Stimulated activated memory B cell treated with anti-CD40 and anti-IgM and Interleukin-4, amounts not matched to agents 10 μg/mL and 1 μg/mL and 100 μg/mL, for 72 hours (primary cell): ENCODE measurements around the gene ST6GALNAC4.
"Not testable (repeated sequence)": the region's sequence is repeated elsewhere in the genome, so short reads cannot be mapped to it uniquely, and the experiment has no call there.

Experiments
- ATAC-seq: fragments of 150-1000 bp; cut with Tn5 transposase; 2 replicates; pipeline ENCODE4 v1.10.0; 2021
- H3K27ac Mint-ChIP-seq: one replicate; pipeline ENCODE4 v1.8.0; 2022; ENCODE audit warnings: mild to moderate bottlenecking, mixed read lengths
- H3K27me3 Mint-ChIP-seq: one replicate; pipeline ENCODE4 v1.8.0; 2022; ENCODE audit warnings: mixed read lengths
- H3K36me3 Mint-ChIP-seq: one replicate; pipeline ENCODE4 v1.8.0; 2022; ENCODE audit warnings: mixed read lengths
- H3K4me1 Mint-ChIP-seq: one replicate; pipeline ENCODE4 v1.8.0; 2022; ENCODE audit warnings: mixed read lengths
- H3K4me3 Mint-ChIP-seq: one replicate; pipeline ENCODE4 v1.8.0; 2022; ENCODE audit warnings: mild to moderate bottlenecking, moderate library complexity, mixed read lengths
- H3K9me3 Mint-ChIP-seq: one replicate; pipeline ENCODE4 v1.8.0; 2022; ENCODE audit warnings: mixed read lengths

The ST6GALNAC4 gene

GRCh38 chr9:127884427-127884911 is 32.4 kb downstream of the ST6GALNAC4 start:
- peaks cover 49% of the 10 kb centered on the region for H3K36me3 Mint-ChIP-seq
- H3K4me1 Mint-ChIP-seq, result peaks cover 46% of the 10 kb centered on the region
- no peak for ATAC-seq
- H3K27me3 Mint-ChIP-seq, result no peaks in the 10 kb centered on the region
- H3K9me3 Mint-ChIP-seq, result no peaks in the 10 kb centered on the region
- no peak overlapping the region for H3K4me3 Mint-ChIP-seq
- peak overlapping the region; percentile 57 for H3K27ac Mint-ChIP-seq

- Mint-ChIP-seq H3K9me3 (no peaks in the 10 kb centered on the region), H3K36me3 (peaks cover 49% of the 10 kb centered on the region), H3K4me3 (no peak overlapping the region), H3K4me1 (peaks cover 50% of the 10 kb centered on the region), H3K27me3 (no peaks in the 10 kb centered on the region), H3K27ac (no peak overlapping the region)
- peak; percentile 14 for ATAC-seq
Observed at GRCh38 chr9:127883959-127884358, 32.9 kb downstream of the ST6GALNAC4 start.

DNA sequence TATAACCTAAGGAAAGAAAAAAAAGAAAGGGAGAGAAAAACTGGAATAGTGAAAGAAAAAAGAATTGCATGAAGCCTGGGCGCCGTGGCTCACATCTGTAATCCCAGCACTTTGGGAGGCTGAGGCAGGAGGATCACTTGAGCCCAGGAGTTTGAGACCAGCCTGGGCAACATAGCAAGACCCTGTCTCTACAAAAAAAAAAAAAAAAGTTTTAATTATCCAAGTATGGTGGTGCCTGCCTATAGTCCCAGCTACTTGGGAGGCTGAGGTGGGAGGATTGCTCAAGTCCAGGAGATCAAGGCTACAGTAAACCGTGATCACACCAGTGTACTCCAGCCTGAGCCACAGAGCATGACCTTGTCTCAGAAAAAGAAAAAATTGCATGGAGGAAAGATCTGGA is 35.1 kb downstream of the ST6GALNAC4 start:
- Mint-ChIP-seq H3K4me1 (peaks cover 56% of the 10 kb centered on the region), H3K27ac (peak overlapping the region; percentile 33), H3K36me3 (peaks cover 33% of the 10 kb centered on the region), H3K27me3 (peaks cover 13% of the 10 kb centered on the region)
- H3K4me3 Mint-ChIP-seq, H3K9me3 Mint-ChIP-seq, ATAC-seq: not testable (repeated sequence)

- H3K27ac Mint-ChIP-seq, result no peak overlapping the region
- peaks cover 14% of the 10 kb centered on the region for H3K27me3 Mint-ChIP-seq
- no peak for ATAC-seq
- no peak overlapping the region for H3K4me3 Mint-ChIP-seq
- H3K4me1 Mint-ChIP-seq, result peaks cover 42% of the 10 kb centered on the region
- peaks cover 19% of the 10 kb centered on the region for H3K36me3 Mint-ChIP-seq
- H3K9me3 Mint-ChIP-seq, result no peaks in the 10 kb centered on the region
Observed at GRCh38 chr9:127880143-127880542, 36.7 kb downstream of the ST6GALNAC4 start.

DNA sequence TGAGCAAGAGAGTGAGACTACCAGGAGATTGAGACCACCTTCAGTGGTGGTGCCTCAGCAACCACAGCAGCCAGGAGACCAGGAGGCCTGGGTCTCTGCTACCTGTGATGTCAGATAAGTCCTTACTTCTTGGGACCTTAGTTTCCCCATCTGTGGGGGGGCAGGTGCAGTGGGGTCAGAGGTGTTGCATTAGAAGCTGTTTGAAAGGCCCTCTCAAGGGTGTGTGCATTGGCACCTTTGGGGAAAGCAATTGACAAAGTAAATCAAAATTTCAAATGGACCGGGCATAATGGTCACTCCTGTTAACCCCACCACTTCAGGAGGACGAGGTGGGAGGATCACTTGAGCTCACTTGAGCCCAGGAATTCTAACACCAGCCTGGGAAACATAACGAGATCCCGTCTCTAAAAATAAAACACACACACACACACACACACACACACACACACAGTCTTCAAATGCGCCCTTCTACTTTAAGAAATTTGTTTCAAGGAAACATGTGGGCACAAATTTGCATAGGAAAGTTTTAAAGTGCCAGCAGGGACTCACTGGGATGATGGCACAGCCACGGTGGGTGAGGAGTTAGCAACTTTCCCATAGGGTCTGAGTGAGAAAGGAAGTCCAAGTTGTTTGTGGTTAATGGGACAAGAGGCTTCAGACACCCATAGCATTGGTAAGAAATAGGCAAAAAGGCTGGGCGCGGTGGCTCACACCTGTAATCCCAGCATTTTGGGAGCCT is 38.0 kb downstream of the ST6GALNAC4 start:
- Mint-ChIP-seq H3K9me3 (no peaks in the 10 kb centered on the region), H3K27ac (no peak overlapping the region), H3K27me3 (peaks cover 14% of the 10 kb centered on the region), H3K36me3 (peaks cover 6% of the 10 kb centered on the region), H3K4me1 (peaks cover 29% of the 10 kb centered on the region), H3K4me3 (no peak overlapping the region)
- no peak for ATAC-seq

DNA sequence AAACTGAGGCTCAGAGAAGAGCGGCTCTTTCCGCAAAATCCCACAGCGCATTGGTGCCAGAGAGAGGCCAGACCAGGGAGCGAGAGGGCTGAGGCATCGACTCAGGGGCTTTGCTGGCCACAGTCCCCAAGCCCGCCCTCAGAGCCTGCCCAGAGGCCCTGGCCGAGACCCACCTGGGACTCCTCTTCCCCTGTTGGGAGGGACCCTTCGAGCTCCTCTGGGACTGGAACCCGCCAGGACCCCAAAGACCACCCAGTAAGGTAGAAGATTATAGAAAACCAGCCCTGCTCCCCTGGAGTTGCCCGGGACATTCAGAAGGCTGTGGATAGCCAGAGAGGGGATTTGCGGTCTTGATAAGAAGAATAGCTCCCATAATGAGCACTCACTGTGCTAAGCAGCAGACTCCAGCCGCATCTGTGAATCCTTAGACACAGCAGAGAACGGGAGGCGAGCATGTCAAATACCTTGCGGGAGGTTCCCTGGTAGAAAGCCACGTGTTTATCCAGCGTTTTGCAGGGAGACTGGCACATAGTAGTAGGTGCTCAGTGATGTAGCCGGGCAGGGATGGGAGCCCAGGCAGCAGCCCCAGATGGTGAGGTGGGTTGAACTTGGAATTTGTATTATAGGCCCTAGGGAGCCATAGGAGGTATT is 38.7 kb downstream of the ST6GALNAC4 start:
- Mint-ChIP-seq H3K4me1 (peaks cover 29% of the 10 kb centered on the region), H3K4me3 (peak overlapping the region; percentile 59), H3K9me3 (no peaks in the 10 kb centered on the region), H3K27me3 (peaks cover 14% of the 10 kb centered on the region), H3K36me3 (peaks cover 5% of the 10 kb centered on the region), H3K27ac (peak overlapping the region; percentile 48)
- no peak for ATAC-seq

GRCh38 chr9:127877566-127877998 is 39.3 kb downstream of the ST6GALNAC4 start, which contains the start of gene AK1:
TSS of gene AK1 (minus strand) at chr9:127877675. CDS start at chr9:127874617, 3,058 bp downstream.
- ATAC-seq, result no peak
- H3K4me3 Mint-ChIP-seq, result peak within 1 kb of the TSS; percentile 59
- H3K4me1 Mint-ChIP-seq, result peaks cover 23% of the 10 kb centered on the region
- peak within 1 kb of the TSS; percentile 48 for H3K27ac Mint-ChIP-seq
- H3K27me3 Mint-ChIP-seq, result peaks cover 14% of the 10 kb centered on the region
- no peaks in the 10 kb centered on the region for H3K9me3 Mint-ChIP-seq
- peaks cover under 1% of the 10 kb centered on the region for H3K36me3 Mint-ChIP-seq

DNA sequence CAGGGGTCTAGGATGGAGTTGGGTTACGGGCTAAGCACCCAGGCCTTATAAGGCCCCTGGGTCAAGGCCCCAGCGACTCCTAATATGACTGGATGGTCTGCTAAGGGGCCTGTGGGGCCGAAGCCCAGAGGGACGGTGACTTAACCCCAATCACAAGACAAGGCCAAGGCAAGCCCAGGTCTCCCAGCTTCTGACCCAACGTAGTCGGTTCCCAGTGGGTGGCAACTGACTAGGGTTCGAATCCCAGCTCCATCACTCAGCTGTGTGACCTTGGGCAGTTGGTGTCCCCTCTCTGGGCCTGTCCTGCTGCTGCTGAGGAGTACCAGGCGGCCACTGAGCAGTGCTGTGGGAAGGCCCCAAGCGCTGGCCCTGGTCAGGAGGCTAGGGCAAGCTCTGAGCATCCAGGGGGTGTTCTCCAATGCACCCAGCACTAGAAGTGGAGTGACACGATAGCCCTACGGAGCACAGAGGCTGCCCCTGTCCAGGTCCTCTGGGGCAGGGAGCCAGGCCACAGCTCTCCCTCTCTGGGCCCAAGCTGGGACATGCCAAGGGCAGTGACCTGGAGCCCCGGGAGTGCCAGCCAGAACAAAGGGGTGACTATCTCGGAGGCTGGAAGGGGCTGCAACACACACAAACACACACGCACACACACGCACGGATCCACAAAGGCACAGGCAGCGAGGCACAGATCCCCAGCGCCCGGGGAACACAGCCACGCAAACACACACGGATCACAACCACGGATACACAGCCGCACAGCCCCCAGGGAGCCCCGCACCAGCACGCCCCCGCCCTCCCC is 39.9 kb downstream of the ST6GALNAC4 start:
- Mint-ChIP-seq H3K27me3 (peaks cover 14% of the 10 kb centered on the region), H3K27ac (no peak overlapping the region), H3K4me1 (peaks cover 17% of the 10 kb centered on the region), H3K9me3 (no peaks in the 10 kb centered on the region), H3K36me3 (no peaks in the 10 kb centered on the region), H3K4me3 (peak overlapping the region; percentile 18)
- ATAC-seq, result no peak

DNA sequence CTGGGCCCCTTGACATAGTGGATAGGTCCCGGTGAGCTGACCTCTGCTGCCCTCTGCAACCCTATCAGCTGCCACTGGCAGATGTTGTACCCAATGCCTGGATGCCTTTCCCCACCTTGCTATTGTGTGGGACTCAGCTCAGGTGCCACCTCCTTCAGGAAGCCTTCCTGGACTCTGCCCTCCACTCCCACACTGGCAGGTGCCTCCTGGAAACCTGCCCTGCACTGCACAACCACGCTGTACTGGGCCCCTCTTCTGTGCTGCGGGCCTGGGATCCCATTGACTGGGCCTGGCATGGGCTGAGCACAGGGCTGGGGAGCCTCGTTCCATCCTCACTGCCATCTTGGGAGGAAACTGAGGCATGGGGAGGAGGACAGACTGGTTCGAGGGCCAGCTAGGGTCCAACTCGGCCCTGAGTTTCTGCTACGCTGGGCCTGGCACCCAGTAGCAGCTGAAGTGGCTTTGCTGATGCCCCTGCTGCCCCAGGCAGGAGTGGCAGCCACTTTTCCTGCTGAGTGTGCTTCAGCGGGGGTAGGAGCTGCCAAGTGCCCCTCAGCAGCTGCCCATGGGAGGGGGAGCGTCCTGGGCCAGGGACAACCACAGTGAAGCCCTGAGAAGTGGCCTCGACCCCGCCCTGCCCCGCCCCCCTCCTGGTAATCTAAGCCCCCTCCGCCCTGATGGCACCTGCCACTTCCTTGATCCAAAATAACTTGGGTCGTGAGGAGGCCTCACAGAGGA is 40.6 kb downstream of the ST6GALNAC4 start:
- ATAC-seq, result no peak
- H3K27me3 Mint-ChIP-seq, result peaks cover 14% of the 10 kb centered on the region
- no peaks in the 10 kb centered on the region for H3K36me3 Mint-ChIP-seq
- H3K4me3 Mint-ChIP-seq, result no peak overlapping the region
- no peak overlapping the region for H3K27ac Mint-ChIP-seq
- peaks cover 17% of the 10 kb centered on the region for H3K4me1 Mint-ChIP-seq
- no peaks in the 10 kb centered on the region for H3K9me3 Mint-ChIP-seq

GRCh38 chr9:127875306-127875966 is 41.4 kb downstream of the ST6GALNAC4 start:
- Mint-ChIP-seq H3K4me1 (peaks cover 17% of the 10 kb centered on the region), H3K9me3 (no peaks in the 10 kb centered on the region), H3K27ac (no peak overlapping the region), H3K27me3 (peaks cover 14% of the 10 kb centered on the region), H3K4me3 (no peak overlapping the region), H3K36me3 (no peaks in the 10 kb centered on the region)
- ATAC-seq, result no peak

DNA sequence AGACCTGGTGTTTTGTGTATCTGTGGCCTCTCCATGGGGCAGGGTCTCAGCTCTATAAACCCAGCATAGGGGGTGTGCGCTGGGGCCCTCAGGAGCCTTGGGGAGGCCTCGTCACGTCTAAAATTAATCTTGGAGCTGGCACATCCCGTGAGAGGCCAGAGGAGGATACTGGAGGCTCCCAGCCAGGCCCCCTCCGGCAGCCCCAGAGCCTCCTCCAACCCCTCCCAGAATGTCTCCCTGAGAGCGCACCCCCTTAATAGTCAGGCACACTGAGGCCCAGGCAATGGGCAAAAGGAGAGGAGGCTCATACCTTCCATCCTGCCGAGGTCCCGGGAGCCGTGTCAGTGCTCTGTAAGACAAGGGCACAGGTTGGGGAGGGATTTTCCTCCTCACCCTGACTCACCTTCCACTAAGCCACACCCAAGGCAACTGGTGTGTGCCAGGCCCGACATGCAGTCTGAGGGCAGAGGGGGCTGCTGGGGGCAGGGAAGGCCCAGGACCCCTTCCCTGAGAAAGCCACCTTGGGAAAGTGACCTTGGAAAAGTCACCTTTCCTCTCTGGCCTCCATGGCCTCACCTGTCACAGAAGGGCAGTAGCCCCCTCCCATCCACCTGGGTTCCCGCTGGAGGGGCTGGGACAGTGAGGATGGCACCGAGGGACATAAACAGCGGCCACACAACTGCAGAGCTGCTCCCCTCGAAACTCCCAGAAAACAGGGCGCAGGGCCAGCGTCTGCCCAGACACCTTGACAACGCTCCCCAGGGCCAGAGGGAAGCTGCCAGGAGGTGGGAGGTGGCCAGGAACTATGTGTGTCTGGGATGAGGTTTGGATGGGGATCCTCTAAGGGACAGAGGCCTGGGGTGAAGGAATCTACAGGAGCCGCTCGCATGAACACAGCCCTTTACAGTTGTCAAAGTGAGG is 42.3 kb downstream of the ST6GALNAC4 start:
- H3K4me1 Mint-ChIP-seq, result peaks cover 17% of the 10 kb centered on the region
- no peak for ATAC-seq
- H3K27me3 Mint-ChIP-seq, result peaks cover 14% of the 10 kb centered on the region
- no peaks in the 10 kb centered on the region for H3K36me3 Mint-ChIP-seq
- no peak overlapping the region for H3K4me3 Mint-ChIP-seq
- no peak overlapping the region for H3K27ac Mint-ChIP-seq
- no peaks in the 10 kb centered on the region for H3K9me3 Mint-ChIP-seq

DNA sequence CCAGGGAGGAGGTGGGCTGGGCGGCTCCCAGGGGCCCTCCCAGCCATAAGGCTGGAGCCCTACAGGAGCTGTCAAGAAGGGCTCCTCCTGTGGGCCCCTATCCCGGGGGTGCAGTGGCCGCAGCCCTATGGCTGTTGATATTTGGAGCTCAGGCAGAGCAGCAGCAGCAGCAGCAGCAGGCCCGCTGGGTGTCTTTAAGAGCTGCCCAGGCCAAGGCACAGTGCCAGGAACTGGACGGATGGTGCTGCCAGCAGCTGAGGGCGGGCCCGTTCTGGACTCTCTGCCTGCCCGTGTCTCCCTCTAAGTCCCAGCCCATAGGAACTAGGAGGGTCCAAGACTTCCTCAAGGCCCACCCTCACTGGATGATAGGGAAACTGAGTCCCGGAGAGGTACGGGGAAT is 43.0 kb downstream of the ST6GALNAC4 start:
- ATAC-seq, result no peak
- peaks cover 14% of the 10 kb centered on the region for H3K27me3 Mint-ChIP-seq
- H3K4me3 Mint-ChIP-seq, result no peak overlapping the region
- no peaks in the 10 kb centered on the region for H3K36me3 Mint-ChIP-seq
- peaks cover 12% of the 10 kb centered on the region for H3K4me1 Mint-ChIP-seq
- H3K9me3 Mint-ChIP-seq, result no peaks in the 10 kb centered on the region
- H3K27ac Mint-ChIP-seq, result no peak overlapping the region

- no peak overlapping the region for H3K27ac Mint-ChIP-seq
- ATAC-seq, result no peak
Observed at GRCh38 chr9:127873223-127873691, 43.6 kb downstream of the ST6GALNAC4 start.

More at GRCh38 chr9:127873223-127873691, 43.6 kb downstream of the ST6GALNAC4 start:
- Mint-ChIP-seq H3K36me3 (no peaks in the 10 kb centered on the region), H3K4me3 (no peak overlapping the region), H3K27me3 (peaks cover 14% of the 10 kb centered on the region), H3K9me3 (no peaks in the 10 kb centered on the region), H3K4me1 (peaks cover 6% of the 10 kb centered on the region)
